Endothelial cell of umbilical vein (primary cell): ENCODE results near the gene ZNF438. TPM values are rescaled to one million over a fixed set of nuclear protein-coding genes. Genes with fewer than 3 reads are reported as not detected.

Experiments used
- BruUV-seq: library from RNA; stranded (reverse); fragments of 400-500 nt; replicated peaks from 2 replicates; lab custom pipeline; 2021; lab: Mats Ljungman, UMichigan
- CTCF ChIA-PET: fragments of 300-600, 350-600 bp; sonication (Branson Sonifier 250); formaldehyde crosslinking; loops from one replicate; lab custom pipeline; 2021; ENCODE audit warnings: antibody characterized with exemption, inconsistent platforms; lab: Charles Lee
- POLR2A ChIA-PET: fragments of 300-600, 350-600 bp; sonication (Branson Sonifier 250); formaldehyde crosslinking; loops from one replicate; lab custom pipeline; 2021; ENCODE audit warnings: antibody characterized with exemption, inconsistent platforms; lab: Charles Lee
- DNase-seq: peaks from one replicate; pipeline ENCODE4 v3.0.0-alpha.2; 2011; ENCODE audit warnings: low read depth, low spot score
- FAIRE-seq: peaks from 2 replicates; lab custom pipeline; 2011; peaks lifted over from hg19 to GRCh38; lab: Jason Lieb, UNC
- H2AFZ ChIP-seq: 2 replicates; pipeline ENCODE4 v1.6.0; 2012; ENCODE audit warnings: low read depth, low read length, control low read depth, inconsistent platforms
- H3K27ac ChIP-seq: 2 replicates; pipeline ENCODE4 v1.5.1; 2011; ENCODE audit warnings: low read depth, mild to moderate bottlenecking, control low read depth, low read length, moderate library complexity; ENCODE audit not compliant: insufficient read depth
- H3K27me3 ChIP-seq, 2 experiments: 2 replicates each; pipeline versions ENCODE4 v1.6.0 to v1.6.1; 2011; ENCODE audit warnings: low read length in 2 of 2, mixed read lengths in 1 of 2; ENCODE audit not compliant: control insufficient read depth in 2 of 2, insufficient read depth in 2 of 2
- H3K36me3 ChIP-seq, 2 experiments: 2 replicates in 1 of 2; 3 replicates in 1 of 2; pipeline ENCODE4 v1.5.1; 2011; ENCODE audit warnings: low read length in 2 of 2, mild to moderate bottlenecking in 1 of 2, moderate library complexity in 1 of 2; ENCODE audit not compliant: control insufficient read depth in 2 of 2, insufficient read depth in 2 of 2; ENCODE audit errors: extremely low read depth in 1 of 2
- H3K4me1 ChIP-seq: 3 replicates; pipeline ENCODE4 v1.5.1; 2011; ENCODE audit warnings: mild to moderate bottlenecking, low read length; ENCODE audit not compliant: control insufficient read depth, insufficient read depth; ENCODE audit errors: extremely low read depth
- H3K4me2 ChIP-seq: 2 replicates; pipeline ENCODE4 v1.6.1; 2011; ENCODE audit warnings: low read length, control low read depth, mixed read lengths; ENCODE audit not compliant: insufficient read depth
- H3K4me3 ChIP-seq, 3 experiments: fragments of 200-600 bp in 1 of 3; sonication (generic), shearing (Covaris generic) in 1 of 3; replicated peaks in 1 of 3; 2 replicates each; pipeline ENCODE4 v1.5.1; 2011 to 2016; ENCODE audit warnings: control low read depth in 3 of 3, low read length in 3 of 3, mild to moderate bottlenecking in 2 of 3, inconsistent platforms in 1 of 3, low read depth in 1 of 3, moderate library complexity in 1 of 3; ENCODE audit not compliant: insufficient read depth in 1 of 3
- H3K79me2 ChIP-seq: 2 replicates; pipeline ENCODE4 v1.6.0; 2012; ENCODE audit warnings: low read length, inconsistent platforms; ENCODE audit not compliant: control insufficient read depth, insufficient read depth
- H3K9ac ChIP-seq: replicated peaks from 2 replicates; pipeline ENCODE3; 2011; ENCODE audit warnings: low read length, control low read depth; ENCODE audit not compliant: insufficient read depth; ENCODE audit errors: extremely low read depth
- H3K9me1 ChIP-seq: replicated peaks from 3 replicates; pipeline ENCODE4 v1.6.0; 2011; ENCODE audit warnings: mild to moderate bottlenecking, low read length; ENCODE audit not compliant: control insufficient read depth, insufficient read depth; ENCODE audit errors: extremely low read depth
- H3K9me3 ChIP-seq: replicated peaks from 2 replicates; pipeline ENCODE4 v1.5.1; 2012; ENCODE audit warnings: low read length, inconsistent platforms; ENCODE audit not compliant: control insufficient read depth, insufficient read depth
- H4K20me1 ChIP-seq: replicated peaks from 2 replicates; pipeline ENCODE3; 2011; ENCODE audit warnings: mild to moderate bottlenecking, low read length; ENCODE audit not compliant: control insufficient read depth, insufficient read depth; ENCODE audit errors: extremely low read depth
- CTCF ChIP-seq, 2 donors: IDR thresholded peaks; 1 replicate in 1 of 2; 2 replicates in 1 of 2; pipeline ENCODE4 v1.5.1; 2011; ENCODE audit warnings: low read length in 2 of 2, mild to moderate bottlenecking in 2 of 2, moderate library complexity in 2 of 2, control low read depth in 1 of 2, inconsistent platforms in 1 of 2, low read depth in 1 of 2; ENCODE audit not compliant: insufficient read depth in 1 of 2; ENCODE audit errors: extremely low read depth in 1 of 2
- EZH2 ChIP-seq: IDR thresholded peaks from 2 replicates; pipeline ENCODE4 v1.6.1; 2012; ENCODE audit warnings: borderline replicate concordance, low read depth, mild to moderate bottlenecking, moderate library complexity, low read length, inconsistent platforms; ENCODE audit not compliant: severe bottlenecking
- FOS ChIP-seq: IDR thresholded peaks from 2 replicates; pipeline ENCODE4 v1.6.1; 2011; ENCODE audit warnings: mild to moderate bottlenecking, low read length, moderate library complexity, borderline replicate concordance; ENCODE audit not compliant: insufficient read depth
- GATA2 ChIP-seq: IDR thresholded peaks from 2 replicates; pipeline ENCODE4 v1.7.0; 2011; ENCODE audit warnings: low read depth, mild to moderate bottlenecking, moderate library complexity, mixed read lengths, low read length; ENCODE audit not compliant: insufficient read length, insufficient read depth
- JUN ChIP-seq: IDR thresholded peaks from 2 replicates; pipeline ENCODE4 v1.6.1; 2011; ENCODE audit warnings: borderline replicate concordance, low read depth; ENCODE audit not compliant: insufficient read length, insufficient read depth
- MAX ChIP-seq: IDR thresholded peaks from 2 replicates; pipeline ENCODE4 v1.6.1; 2011; ENCODE audit not compliant: insufficient read depth, insufficient read length
- MYC ChIP-seq: IDR thresholded peaks from one replicate; pipeline ENCODE4 v1.6.1; 2011; ENCODE audit warnings: mild to moderate bottlenecking, low read depth, low read length
- POLR2A ChIP-seq: IDR thresholded peaks from 2 replicates; pipeline ENCODE4 v1.6.1; 2012; ENCODE audit warnings: low read depth, mild to moderate bottlenecking, control low read depth, low read length
- POLR2AphosphoS5 ChIP-seq: IDR thresholded peaks from 2 replicates; pipeline ENCODE4 v1.6.1; 2012; ENCODE audit warnings: low read depth, mild to moderate bottlenecking, control low read depth, low read length, moderate library complexity; ENCODE audit not compliant: insufficient read depth
- dilution Hi-C: fragments of 300-500 bp; cut with MboI; formaldehyde crosslinking; loops from one replicate; pipeline ENCODE4 v1.15.0; 2019; ENCODE audit warnings: low sequenced_read_pairs; ENCODE audit not compliant: extremely low pct_ligation_motif_present
- intact Hi-C: fragments of 100-400 bp; cut with micrococcal nuclease; formaldehyde crosslinking; loops from one replicate; pipeline ENCODE4 v1.10.0; 2022
- polyA plus RNA-seq, 4 experiments: library from polyadenylated mRNA; depleted of rRNA in 3 of 4; stranded (reverse) in 3 of 4; unstranded in 1 of 4; fragments of >200 nt; gene quantifications; 2 replicates each; pipeline versions ENCODE4 v1.2.1 to v1.2.3, GENCODE V29; 2011 to 2012; ENCODE audit warnings: missing spikeins in 1 of 4
- total RNA-seq: library from RNA; stranded (reverse); gene quantifications from 2 replicates; pipeline ENCODE4 v1.2.3, GENCODE V29; 2021

The ZNF438 gene
- total and polyA plus RNA-seq, 2 donors (not counting 3 experiments of a cell fraction or from before 2014, with no cell fraction given): 7.2 to 15.1 TPM

DNA sequence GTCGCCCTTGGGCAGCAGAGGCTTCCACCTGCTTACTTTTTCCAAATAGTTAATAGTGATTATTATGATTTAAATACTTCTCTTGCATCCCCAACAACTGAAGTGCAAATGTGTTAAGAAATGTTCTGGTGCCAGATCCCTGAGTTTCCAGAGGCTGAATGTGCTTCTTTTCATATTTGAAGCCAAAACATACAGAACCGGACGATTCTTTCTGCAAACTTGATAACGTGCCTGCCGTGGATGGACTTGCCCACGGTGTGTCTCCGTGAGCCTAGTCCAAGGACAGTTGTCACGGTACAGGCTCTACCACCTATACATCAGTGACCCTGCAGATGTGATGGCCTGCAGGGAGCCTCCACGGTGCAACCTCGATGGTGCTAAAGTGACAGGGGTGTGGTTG, 203.5 kb downstream of the ZNF438 start:
- no peak for DNase-seq
- no peak overlapping the region for H3K4me2 ChIP-seq
- no peaks in the 10 kb centered on the region for H4K20me1 ChIP-seq
- no peaks in the 10 kb centered on the region for H3K36me3 ChIP-seq
- H3K79me2 ChIP-seq: no peaks in the 10 kb centered on the region
- no peak overlapping the region for H3K27ac ChIP-seq
- ChIA-PET POLR2A (no interaction called here), CTCF (no interaction called here)
- no peaks in the 10 kb centered on the region for H3K9me3 ChIP-seq
- intact Hi-C loops: no loop called here
- TF ChIP-seq POLR2AphosphoS5 (no peak), EZH2 (no peak)
- no peak overlapping the region for H2AFZ ChIP-seq
- dilution Hi-C loops: no loop called here
- H3K27me3 ChIP-seq: no peaks in the 10 kb centered on the region
- BruUV-seq: no TSS peak
- H3K4me3 ChIP-seq: no peak overlapping the region
- no peaks in the 10 kb centered on the region for H3K4me1 ChIP-seq
- no peaks in the 10 kb centered on the region for H3K9me1 ChIP-seq
- no peak overlapping the region for H3K9ac ChIP-seq
- no peak for FAIRE-seq

DNA sequence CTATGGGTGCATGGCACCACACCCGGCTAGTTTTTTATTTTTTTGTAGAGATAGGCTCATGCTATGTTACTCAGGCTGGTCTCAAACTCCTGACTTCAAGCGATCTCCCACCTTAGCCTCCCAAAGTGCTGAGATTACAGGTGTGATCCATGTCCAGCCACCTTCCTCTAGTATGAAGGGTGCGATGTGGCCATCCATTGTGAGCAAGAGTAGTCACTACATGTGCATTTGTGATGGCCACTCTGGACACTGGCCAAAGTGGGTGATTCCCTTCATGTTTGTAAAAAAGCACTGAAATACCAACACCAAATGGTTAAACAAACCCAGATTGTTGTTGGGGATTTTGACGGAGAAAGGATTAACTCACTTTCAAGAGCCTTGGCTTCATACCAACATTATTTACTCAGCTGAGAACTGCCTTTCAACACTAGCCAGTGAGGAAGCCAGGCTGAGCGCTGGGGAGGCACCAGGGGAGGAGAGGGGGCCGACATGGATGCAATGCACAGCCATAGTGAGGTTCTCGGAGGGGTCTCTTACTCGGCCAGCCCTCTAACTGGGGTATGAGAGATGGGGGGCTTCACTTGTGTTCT, 204.0 kb downstream of the ZNF438 start:
- no peaks in the 10 kb centered on the region for H3K27me3 ChIP-seq
- no peak overlapping the region for H3K27ac ChIP-seq
- intact Hi-C loops: no loop called here
- no peak overlapping the region for H3K4me2 ChIP-seq
- H3K9me3 ChIP-seq: no peaks in the 10 kb centered on the region
- no TSS peak for BruUV-seq
- CTCF ChIA-PET: no interaction called here
- no peak overlapping the region for H2AFZ ChIP-seq
- no peaks in the 10 kb centered on the region for H3K9me1 ChIP-seq
- no peaks in the 10 kb centered on the region for H3K79me2 ChIP-seq
- POLR2A ChIA-PET: no interaction called here
- dilution Hi-C loops: no loop called here
- TF ChIP-seq MYC (no peak), JUN (no peak), GATA2 (no peak), POLR2AphosphoS5 (no peak), EZH2 (no peak), POLR2A (no peak), MAX (no peak), FOS (no peak), CTCF (IDR thresholded peaks at IDR 0.05; ENCODE audit: extremely low read depth in 1 of 2, insufficient read depth in 1 of 2, low read depth in 1 of 2, low read length in 2 of 2) (no peak)
- DNase-seq: peak; percentile 48
- H3K4me3 ChIP-seq: no peak overlapping the region
- no peaks in the 10 kb centered on the region for H3K36me3 ChIP-seq
- H4K20me1 ChIP-seq: no peaks in the 10 kb centered on the region
- H3K4me1 ChIP-seq: no peaks in the 10 kb centered on the region
- FAIRE-seq: peak; percentile 47
- H3K9ac ChIP-seq: no peak overlapping the region
